Epithelial cell of proximal tubule (primary cell): ENCODE measurements around the gene NARS2. TPM values are rescaled to one million over a fixed set of nuclear protein-coding genes. Genes with fewer than 3 reads are reported as not detected.
A peak's percentile ranks its signal among the peaks of the same experiment; 100 is the strongest.

Source experiments
- DNase-seq: peaks from one replicate; pipeline ENCODE4 v3.0.0-alpha.2; 2011; ENCODE audit warnings: low read depth
- H3K4me3 ChIP-seq: 2 replicates; pipeline ENCODE4 v1.5.1; 2011; ENCODE audit warnings: low read depth, mild to moderate bottlenecking, low read length
- CTCF ChIP-seq: conservative IDR thresholded peaks from 2 replicates; pipeline ENCODE4 v1.5.1; 2012; ENCODE audit warnings: low read depth, mild to moderate bottlenecking, low read length
- total RNA-seq: library from RNA; depleted of rRNA; stranded (reverse); fragments of >200 nt; gene quantifications from 2 replicates; pipeline ENCODE4 v1.2.3, GENCODE V29; 2015

The NARS2 gene
- total RNA-seq, 1 donor from 2014 or later: 28.4 TPM

DNA sequence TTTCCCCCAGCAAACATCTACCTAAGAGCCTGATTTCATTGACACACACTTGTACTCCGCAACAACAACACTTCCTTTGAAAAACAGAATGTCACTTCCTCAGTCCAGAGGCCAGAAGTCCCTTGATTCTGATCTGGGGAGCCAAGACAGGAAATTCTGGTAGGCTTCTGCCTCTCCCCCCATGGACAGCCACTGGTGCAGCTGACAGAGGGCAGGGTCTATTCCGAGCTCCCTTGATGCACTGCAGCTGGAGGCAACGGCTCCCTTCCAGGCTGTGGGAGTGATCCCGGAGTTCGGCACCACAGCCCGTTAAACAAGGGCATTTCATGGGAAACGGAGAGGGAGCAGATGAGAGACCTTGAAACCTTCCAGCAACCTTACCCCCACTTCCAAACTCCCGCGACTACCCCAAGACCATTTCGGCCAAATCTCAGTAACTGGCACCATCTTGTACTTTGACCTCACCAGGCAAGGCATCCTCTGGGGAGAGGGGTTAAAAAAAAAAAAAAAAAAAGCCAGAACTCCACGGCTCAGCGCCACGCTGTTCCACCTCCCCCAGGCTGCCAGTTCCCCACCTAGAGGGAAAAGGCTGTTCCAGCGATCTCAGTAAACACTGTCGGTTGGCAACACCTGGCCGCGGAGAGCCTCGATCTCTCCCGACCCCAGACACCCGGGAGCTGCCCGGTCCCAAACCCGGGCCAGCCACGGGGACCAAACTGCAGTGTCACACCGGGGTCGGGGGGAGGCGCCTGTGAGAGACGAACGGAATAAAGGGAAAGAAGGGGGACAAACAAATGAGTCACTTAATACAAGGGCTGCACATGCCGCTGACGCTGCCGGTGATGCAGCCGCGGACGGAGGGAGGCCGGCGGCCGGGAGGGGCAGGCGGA lies 158.1 kb downstream of the NARS2 start:
- TF ChIP-seq CTCF: peak; percentile 47
- no peak for DNase-seq
- H3K4me3 ChIP-seq: peak overlapping the region; percentile 64

- no peak for TF ChIP-seq CTCF
- H3K4me3 ChIP-seq: no peak overlapping the region
- DNase-seq: no peak
Measured at GRCh38 chr11:78415338-78415737, 159.3 kb downstream of the NARS2 start.

GRCh38 chr11:78414321-78415051 lies 160.2 kb downstream of the NARS2 start:
- peak; percentile 71 for TF ChIP-seq CTCF
- no peak for DNase-seq
- no peak overlapping the region for H3K4me3 ChIP-seq

- no peak for TF ChIP-seq CTCF
- H3K4me3 ChIP-seq: no peak overlapping the region
- DNase-seq: no peak
Measured at GRCh38 chr11:78408619-78409018, 166.0 kb downstream of the NARS2 start.

- no peak overlapping the region for H3K4me3 ChIP-seq
- no peak for TF ChIP-seq CTCF
- DNase-seq: no peak
Measured at GRCh38 chr11:78406568-78407196, 168.0 kb downstream of the NARS2 start.

DNA sequence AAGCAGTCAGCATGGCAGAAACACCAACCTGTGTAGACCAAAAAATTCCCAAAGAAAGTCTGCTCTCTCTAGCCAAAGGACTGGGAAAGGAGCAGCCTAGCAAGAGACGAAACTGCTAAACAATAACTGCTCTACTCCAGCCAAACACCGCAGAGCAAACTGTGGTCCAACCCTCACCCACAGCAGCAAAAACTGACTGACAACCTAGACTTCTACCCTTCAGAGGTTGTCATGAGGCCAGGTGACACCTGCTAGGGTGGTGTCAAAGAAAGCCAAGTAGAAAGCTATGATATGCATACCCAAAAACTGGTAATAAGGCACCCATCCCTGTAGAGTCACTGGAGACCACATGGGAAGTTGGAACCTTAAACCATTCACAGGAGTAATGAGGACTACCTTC lies 168.9 kb downstream of the NARS2 start:
- no peak for DNase-seq
- TF ChIP-seq CTCF: no peak
- H3K4me3 ChIP-seq: no peak overlapping the region
